Activated CD4-positive, alpha-beta T cell treated with anti-CD3 and anti-CD28 coated beads, Interleukin-2, Interleukin-6, amounts not matched to agents 100 ng/mL and 50 ng/mL, durations not matched to agents 16 hours and 8 hours (primary cell): ENCODE data around the gene ZNF625.

Experiments used
- DNase-seq: peaks from one replicate; pipeline ENCODE4 v3.0.0-alpha.2; 2020

ZNF625 gene

GRCh38 chr19:12156223-12157058, at the start of gene ZNF625:
Gene ZNF625, minus strand, starts transcription at chr19:12156734. Its CDS starts 176 bp downstream, at chr19:12156558.
- peak; percentile 65 for DNase-seq

GRCh38 chr19:12205296-12205695, 48.8 kb upstream of the ZNF625 start:
- no peak for DNase-seq

- peak; percentile 6 for DNase-seq
Measured at GRCh38 chr19:12202250-12202649, 45.7 kb upstream of the ZNF625 start.

DNA sequence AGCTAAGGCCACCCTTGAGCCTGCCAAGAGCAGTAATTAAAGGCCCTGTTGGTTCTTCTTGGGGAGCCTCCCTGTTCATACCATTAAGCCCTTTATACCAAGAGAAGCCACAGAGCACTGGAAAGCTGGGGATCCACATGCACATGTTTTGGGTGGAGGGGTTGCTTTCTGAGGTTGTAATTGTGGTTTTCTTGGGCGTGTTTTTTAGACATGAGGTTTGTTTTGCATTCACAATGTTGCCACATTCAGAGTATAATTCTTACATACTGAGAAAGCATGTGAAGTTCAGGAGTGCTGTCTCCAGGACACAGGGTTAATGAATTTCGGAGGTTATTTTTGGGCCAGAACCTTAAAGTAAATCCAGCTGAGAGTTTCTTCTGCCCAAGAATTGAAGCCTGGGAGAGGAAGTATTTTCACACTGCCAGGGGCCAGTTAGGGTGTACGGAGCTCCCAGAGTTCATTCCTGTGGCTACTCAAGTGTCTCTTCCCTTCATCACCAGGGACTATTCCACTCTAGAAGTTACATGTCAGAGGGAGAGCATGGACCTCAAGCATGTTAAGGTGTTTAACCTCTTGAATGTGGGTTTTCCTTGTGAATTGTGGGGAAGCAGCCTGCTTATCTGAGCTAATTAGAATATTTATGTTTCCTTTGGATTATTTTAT, 43.4 kb upstream of the ZNF625 start:
- DNase-seq, result no peak

DNA sequence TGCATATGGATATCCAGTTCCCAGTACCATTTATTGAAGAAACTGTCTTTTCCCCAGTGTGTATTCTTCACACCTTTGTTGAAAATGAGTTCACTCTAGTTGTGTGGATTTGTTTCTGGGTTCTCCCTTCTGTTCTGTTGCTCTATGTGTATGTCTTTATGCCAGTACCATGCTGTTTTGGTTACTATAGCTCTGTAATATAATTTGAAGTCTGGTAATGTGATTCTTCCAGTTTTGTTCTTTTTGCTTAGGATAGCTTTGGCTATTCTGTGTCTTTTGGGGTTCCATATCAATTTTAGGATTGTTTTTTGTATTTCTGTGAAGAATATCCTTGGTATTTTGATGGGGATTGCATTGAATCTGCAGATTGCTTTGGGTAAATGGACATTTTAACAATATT, 41.6 kb upstream of the ZNF625 start:
- DNase-seq, result no peak

GRCh38 chr19:12194827-12195731, 38.5 kb upstream of the ZNF625 start:
- peak; percentile 17 for DNase-seq

GRCh38 chr19:12187625-12188024, 31.1 kb upstream of the ZNF625 start:
- no peak for DNase-seq

DNA sequence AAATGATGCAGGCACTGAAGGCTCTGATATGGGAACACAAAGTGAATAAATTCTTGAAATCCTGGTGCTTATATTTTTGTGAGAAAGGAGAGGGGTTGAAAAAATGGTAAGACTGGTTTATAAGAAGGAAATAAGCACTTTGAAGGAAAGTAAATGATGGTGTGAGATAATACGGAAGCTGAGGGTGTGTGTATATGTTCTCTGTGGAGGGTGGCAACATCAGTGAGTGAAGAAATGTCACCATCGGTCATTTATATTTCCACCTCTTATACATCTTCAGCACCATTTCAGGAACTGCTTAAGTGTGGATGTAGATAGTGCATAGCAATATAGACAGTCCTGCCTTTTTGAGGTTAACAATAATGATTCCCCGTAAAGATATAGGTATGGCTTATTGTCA, 23.8 kb upstream of the ZNF625 start:
- no peak for DNase-seq

- no peak for DNase-seq
Measured at GRCh38 chr19:12166626-12167025, 10.1 kb upstream of the ZNF625 start.

DNA sequence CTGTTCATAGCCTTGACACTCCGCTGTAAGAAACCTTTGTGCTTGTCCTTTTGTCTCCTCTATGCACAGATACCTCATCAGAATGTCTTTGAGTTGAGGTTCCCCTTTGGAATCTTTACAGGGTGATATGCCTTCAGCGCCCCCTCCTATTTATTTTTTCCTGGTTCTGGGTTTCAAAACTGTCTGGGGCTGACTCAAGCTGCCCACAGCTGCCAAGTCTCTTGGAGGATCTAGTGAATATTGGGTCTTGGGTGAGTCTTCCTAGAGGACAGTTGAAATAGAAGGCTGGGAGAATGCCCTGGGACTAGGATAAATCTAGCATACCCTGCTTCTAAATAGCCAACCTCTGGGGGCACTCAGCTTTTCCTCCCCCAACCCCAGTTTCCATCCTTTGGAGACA, 7.3 kb upstream of the ZNF625 start:
- DNase-seq, result no peak

DNA sequence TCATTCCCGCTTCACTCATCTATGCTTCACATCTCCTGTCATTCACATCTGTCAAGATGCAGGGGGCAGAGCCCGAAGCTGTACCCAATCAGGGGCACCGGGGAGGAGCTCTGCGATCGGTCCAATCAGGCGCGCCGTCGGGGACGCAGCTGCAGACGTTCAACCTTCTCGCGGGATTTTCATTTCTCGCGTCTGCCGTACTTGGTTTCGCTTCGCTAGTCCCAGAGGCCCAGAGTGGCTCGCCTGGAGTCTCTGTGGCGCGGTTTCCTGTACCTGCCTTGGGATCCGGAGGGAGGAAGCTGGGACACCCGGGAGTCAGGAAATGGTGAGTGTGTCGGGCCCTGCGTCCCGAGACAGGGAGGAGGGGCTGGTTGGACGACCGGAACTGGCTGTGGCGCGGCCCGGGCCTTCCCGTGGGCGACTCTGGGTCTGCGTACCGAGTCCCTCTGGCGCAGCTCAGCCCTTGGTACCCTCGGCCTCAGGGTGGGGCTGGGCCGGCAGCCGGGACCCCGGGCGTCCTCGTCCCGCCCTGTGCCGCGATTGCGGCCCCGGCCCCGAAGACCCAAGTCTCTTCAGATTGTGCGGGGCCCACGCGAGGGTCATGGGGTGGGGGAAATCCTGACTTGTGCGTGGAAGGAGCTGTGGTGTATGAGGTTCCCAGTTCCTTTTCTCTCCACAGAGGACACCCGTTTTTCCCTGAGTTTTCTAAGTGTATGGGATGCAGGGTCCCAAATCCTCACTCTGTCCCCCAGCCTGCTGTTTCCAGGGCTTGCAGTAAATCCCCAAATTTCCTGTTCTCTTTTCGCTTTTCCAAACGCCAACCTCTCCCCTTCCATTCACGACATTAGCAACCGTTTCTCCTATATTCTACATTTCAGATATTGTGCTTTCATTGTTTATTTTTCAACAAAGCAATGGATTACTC, 6.6 kb upstream of the ZNF625 start, which contains the start of gene ZNF136:
Gene ZNF136, plus strand, starts transcription at position 215 of the 925 bp plus-strand sequence. Its CDS starts 108 bp downstream, at position 323.
- peak; percentile 94 for DNase-seq

DNA sequence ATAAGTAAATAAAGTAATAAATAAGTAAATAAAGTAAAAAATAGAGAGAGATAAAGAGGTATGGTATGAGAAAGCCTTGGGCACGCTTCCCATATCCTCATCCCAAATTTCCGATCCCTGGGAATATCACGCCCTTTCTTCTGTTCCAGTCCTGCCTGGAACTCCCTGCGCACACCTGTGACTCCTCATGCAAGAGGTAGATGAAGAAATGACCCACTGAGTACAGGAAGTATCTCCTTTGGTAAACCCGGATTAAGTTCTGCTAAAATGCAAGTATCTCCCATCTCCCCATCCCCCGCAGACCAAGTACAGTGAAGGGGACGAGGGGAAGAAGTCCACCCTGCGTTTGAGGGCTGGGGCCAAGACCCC, 6.0 kb upstream of the ZNF625 start:
- DNase-seq, result no peak

DNA sequence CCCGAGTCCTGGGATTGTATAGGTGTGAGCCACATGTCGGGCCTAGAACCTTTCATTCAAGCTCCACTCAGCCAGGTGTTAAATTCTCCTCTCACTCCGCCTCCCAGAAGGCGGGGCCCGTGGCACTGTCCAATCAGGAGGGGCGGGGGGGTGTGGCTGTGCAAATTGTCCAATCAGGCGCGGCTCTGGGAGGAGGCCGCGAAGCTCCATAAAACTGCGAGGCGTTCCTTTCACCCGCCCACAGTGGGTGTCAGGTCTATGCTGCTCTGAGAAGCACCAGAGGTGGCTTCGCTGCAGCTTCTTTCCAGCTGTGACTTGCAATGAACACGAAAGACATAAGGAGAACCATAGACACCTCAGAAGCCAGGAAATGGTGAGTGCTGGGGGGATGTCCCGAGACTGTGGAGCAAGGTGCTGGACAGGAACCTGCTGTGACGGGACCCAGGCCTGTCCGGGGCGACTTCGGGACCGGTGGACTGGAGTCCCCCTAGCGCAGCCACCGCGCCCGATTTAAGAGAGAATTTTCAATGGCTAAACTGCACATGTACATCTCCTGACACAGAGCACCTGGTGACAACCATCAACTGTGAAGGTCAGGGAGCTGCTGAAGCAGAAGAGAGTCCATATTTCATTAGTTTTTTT, 3.4 kb upstream of the ZNF625 start:
- no peak for DNase-seq

- DNase-seq, result no peak
Measured at GRCh38 chr19:12155324-12155860, 1.1 kb downstream of the ZNF625 start.

GRCh38 chr19:12145348-12145747, 11.2 kb downstream of the ZNF625 start:
- no peak for DNase-seq

- no peak for DNase-seq
Measured at GRCh38 chr19:12141405-12141736, 15.2 kb downstream of the ZNF625 start.

GRCh38 chr19:12140545-12141404, 15.8 kb downstream of the ZNF625 start:
- peak; percentile 86 for DNase-seq

DNA sequence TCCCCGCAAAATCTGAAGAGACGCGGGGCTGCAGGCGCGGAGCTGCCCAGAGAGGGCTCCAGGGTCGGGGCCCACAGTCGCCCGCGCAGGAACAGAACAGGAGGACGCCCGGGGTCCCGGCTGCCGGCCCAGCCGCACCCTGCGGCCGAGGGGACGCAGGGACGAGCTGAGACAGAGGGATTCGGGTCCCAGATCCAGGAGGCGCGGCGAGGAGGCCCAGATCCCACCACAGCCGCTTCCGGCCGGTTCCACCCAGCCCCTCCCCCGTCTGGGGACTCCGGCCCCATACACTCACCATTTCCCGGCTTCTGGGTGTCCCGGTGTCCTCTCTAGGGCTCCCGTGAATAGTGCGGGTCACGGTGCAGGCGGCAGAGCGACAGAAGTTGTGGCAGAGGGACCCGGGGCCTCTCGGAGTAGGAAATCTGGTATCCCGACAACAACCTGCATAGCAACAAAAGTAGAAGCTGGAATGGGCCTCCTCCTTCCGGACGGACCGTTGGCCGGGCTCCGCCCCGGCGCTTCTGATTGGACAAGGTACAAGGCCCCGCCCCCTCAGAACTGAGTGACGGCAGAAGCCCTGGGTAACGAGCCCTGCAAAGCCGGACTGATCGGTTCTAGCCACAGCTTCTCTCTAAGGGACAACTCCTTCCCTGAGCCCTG, 16.5 kb downstream of the ZNF625 start, which contains the start of gene ZNF20:
Gene ZNF20, minus strand, starts transcription at position 466 of the 660 bp plus-strand sequence. Its CDS starts 168 bp downstream, at position 298.
- peak; percentile 92 for DNase-seq

DNA sequence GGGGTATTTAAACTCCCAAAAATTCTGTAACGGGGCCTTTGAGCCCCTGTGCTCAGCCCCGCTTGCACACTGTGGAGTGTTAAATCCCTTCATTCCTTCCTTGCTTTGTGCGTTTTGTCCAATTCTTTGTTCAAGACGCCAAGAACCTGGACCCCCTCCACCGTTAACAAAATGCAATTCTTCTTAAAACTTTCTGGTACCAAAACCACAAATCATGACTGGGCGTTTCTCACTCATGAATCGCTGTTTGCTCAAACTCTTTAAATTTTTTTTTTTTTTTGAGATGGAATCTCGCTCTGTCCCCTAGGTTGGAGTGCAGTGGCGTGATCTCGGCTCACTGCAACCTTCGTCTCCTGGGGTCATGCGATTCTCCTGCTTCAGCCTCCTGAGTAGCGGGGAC, 17.3 kb downstream of the ZNF625 start:
- no peak for DNase-seq
